DMS 273 (cell line): ENCODE results near the gene NUAK1.
"Not testable (repeated sequence)": the region's sequence is repeated elsewhere in the genome, so short reads cannot be mapped to it uniquely, and the experiment has no call there.

Experiments used
- DNase-seq: peaks from one replicate; lab custom pipeline; 2025; ENCODE audit not compliant: unreplicated experiment; lab: John Stamatoyannopoulos, UW

NUAK1 gene

DNA sequence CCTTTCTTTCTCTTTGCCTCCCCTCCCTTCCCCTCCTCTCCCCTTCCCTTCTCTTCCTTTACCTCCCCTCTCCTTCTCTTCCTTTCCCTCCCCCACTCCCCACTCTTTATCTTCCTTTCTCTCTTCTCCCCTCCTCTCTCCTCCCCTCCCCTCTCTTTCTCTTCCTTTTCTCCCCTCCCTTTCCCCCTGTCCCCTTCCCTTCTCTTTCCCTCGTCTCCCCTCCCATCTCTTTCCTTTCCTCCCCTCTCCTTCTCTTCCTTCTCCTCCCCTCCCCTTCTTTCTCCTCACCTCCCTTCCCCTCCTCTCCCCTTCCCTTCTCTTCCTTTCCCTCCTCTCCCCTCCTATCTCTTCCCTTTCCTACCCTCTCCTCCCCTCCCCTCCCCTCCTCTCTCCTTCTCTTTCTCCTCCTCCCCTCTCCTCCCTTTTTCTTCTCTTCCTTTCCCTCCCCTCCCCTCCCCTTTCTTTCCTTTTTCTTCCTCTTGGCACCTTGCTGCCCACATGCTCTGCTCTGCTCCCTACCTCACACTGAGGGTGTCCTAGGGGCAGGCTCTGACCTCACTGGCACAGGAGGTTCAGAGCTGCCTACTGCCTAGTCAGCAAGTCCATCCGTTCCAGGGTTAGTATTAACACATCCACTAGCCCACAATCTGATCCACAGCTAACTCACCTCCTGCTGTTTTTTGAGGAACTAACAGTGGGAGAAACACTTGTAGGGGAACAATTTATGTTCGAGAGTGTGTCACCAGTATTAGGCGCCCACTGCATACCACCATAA is 101.0 kb downstream of the NUAK1 start:
- DNase-seq = no peak

DNA sequence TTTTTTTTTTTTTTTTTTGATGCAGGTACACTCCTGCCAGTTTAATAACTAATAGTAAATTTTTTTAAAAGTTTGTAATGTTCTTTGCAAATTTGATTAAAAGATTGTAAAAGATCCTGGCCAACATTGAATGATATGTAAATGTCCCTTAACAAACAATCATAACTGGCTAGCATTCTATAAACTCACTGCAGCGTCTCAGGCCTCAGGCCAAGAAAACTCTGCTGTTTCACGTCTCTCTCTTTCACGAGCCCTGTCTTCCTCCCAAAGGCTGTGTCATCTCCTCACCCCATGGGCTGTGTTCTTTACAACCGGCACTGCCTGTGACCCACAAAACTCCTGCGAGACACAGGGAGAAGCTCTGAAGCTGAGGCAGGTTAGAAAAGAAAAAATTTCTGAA is 103.3 kb downstream of the NUAK1 start:
- no peak for DNase-seq

DNA sequence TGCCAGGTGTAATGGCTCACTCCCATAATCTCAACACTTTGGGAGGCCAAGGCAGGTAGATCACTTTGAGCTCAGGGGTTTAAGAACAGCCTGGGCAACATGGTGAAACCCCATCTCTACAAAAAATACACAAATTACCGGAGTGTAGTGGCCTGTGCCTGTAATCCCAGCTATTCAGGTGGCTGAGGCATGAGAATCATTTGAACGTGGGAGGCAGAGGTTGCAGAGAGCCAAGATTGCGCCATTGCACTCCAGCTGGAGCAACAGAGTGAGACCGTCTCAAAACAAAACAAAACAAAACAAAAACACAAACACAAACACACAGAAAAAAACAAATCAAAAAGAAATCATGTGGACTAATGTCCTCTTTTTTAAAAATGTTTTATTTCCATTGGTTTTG is 104.4 kb downstream of the NUAK1 start:
- no peak for DNase-seq

DNA sequence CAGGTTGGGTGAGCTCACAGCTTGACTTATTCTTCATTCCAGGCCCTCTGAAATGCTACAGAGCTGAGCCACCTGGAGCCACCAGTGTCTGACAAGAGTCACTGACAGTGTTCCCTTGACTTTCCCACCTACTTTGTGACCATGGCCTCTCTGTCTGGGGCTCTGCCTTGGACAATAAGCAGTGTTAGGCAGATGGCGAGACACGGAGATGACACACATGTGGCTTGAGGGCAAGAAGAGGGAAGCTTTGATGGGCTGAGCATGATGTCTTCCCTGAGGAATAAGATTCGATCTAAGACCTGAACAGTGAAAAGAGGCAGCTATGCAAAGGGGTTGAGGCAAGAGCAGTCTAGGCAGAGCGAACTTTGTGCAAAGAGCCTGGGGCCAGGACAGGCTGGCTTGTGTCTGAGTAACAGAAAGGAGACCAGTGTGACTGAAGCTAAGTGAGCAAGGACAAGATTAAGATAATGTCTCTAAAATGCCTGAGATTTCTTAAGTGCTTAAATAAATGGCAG is 105.5 kb downstream of the NUAK1 start:
- no peak for DNase-seq

DNA sequence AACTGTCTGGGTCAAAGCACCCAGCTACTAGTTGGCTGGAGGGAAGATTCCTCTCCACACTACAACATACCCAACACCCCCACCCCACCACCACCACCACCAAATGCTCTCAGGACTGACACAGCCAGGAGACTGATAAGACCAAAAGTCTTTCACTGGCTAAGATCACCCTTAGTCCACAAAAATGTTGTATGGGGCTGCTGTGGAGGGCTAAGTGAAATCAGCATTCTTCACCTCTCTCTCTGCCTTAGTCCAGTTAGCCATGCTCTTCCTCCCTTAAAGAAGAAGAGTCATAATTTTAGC is 106.2 kb downstream of the NUAK1 start:
- DNase-seq = no peak

DNA sequence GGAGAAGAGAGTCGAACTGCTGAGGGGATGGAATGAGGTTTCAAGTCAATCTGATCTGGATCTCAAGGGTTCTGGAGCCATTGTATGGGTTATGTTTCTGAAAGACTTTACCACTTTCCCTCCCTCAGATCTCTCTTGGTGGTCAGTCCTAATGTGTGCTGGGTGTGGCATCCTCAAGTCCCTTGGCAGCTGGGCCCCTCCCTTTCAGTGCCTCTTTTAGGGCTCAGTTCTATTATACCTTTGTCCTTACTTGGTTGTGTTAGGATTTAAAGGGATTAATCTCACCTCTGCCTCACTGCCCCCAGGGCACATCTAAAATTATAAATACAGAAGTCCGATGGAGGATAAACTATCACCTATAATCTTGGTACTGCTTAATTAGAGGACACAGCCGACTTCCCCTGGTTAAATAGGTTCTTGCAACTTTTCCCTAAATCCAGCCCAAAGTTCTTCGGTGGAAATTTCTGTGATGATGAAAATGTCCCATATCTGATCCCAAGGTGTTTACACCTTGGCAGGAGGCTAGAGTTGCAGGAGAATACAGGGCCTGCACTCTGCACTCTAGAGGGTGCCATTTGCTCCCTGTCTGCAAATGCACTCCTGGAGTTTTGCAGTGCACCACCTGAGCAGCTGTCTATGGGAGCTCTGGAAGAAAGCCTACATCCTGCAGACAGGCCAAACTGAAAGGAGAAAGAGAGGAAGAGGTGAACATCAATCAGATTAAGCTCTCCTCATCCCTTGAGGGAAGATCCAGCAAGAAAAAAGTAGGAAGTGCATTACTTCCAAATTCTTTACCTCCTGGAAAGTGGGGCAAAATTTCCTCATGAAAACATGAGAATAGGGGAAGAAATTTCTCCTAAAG is 106.8 kb downstream of the NUAK1 start:
- peak; percentile 2 for DNase-seq

DNA sequence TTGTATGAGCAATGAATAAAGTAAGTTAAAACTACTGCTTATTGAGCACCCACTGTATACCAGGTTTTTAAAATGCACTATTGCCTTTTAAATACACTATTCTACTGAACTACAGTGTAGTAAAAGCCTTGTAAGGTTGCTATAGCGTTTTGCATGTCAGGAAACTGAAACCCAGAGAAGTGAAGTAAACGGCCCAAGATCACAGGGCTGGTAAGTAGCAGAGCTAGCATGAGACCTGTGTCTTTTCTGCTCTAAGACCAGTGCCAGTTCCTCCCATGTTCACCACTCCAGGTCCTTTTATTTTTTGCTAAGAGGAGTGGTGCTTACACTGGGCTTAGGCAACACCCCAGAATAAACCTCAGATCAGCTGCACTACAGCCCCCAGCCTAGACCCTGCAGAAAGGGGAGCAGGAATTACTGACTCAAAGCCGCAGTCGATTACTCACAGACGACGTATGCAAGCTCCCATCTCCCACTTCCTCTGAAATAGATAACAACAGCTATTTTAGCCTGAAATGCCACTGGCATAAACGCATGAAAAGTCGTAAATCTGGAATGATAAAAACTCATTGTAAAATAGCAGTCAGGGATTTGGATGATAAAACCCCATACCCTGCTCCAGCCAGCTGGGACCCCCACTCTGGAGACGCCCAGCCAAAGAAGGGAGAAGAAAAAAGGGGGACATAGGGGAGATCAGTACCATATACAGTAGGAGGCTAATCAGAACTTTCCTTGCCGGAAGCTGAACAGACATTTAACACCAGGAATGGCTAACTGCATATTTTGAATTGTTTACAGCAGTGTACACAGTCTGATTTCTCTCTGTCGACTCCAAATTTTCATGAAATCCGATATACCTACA is 108.3 kb downstream of the NUAK1 start:
- no peak for DNase-seq

DNA sequence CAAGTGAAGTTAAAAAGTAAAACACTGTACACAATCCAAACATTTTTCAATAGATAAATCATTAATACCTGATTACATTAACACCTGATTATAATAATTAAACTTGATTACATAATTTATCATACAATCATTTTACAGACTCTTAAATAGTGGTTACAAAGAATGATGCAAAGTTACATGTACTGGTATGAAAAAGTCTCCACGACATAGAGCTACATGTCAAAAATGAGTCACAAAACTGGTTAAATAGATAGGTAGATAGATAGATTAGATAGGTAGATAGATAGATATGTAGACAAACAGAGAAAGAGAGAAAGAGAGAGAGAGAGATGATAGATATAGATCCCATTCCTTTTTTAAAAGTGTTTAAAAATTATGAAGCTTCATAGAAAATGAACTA is 109.2 kb downstream of the NUAK1 start:
- no peak for DNase-seq

DNA sequence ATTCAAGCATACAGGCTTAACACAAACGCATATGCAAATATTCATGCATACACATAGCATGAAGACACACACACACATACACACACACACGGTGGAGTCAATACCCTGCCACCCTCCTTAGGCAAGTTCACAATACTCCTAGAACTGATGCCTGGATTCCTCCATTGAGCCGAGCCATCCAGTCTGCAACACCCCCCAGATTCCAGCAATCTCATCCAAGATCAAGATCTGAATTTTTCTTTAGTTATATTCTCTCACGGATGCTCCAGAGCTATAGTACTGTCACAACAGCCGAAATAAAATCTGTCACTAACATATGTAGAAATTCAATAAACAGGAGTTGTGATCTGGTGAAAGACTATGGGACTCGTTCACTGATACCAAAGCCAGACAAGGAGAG is 110.8 kb downstream of the NUAK1 start:
- no peak for DNase-seq

DNA sequence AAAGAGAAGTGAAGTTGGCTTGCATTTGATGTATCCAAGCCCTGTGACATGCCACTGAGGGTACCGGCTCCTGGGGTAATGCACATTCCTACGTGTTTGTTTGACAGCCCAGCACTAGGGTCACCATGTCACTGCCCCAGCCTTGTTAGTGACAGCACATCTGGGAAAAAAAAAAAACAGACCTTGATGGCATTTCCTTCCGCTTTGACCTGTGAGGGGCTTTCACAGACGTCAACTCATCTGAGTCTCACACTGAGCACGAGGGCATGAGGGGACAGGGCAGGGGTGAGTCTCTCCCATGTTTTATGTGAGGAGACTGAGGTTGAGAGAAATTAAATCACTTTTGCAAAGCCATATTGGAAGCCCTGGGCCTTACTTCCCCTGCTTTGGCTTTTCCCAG is 111.5 kb downstream of the NUAK1 start:
- no peak for DNase-seq

DNA sequence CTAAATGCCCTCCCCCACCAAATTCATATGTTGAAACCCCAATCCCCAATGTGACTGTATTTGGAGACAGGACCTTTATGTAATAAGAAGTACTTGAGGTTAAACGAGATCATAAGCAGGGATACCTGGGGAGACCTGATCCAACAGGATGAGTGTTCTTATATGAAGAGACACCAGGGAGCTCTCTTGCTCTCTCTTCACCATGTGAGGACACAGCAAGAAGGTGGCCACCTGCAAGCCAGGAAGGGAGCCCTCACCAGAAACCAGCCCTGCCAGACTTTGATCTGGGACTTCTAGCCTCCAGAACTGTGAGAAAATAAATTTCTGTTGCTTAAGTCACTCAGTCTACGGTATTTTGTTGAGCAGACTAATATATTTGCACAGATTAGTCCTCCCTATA is 113.6 kb downstream of the NUAK1 start:
- DNase-seq = no peak

DNA sequence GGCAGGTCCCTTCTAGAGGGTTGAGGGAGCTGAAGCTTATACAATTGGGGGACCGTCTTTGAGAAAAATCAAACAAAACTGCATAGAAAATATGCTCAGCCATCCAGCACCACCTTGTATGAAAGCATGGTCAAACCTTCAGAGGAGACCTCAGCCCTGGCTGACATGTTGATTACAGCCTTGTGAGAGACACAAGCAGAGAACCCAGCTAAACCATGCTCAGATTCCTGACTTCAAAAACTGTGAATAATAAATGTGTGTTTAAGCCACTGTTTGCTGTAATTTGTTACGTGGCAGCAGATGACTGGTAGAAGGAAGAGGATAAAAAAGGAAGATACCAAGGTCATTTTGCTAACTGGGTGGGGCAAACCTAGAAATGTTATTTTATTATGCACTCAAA is 115.7 kb downstream of the NUAK1 start:
- no peak for DNase-seq

DNA sequence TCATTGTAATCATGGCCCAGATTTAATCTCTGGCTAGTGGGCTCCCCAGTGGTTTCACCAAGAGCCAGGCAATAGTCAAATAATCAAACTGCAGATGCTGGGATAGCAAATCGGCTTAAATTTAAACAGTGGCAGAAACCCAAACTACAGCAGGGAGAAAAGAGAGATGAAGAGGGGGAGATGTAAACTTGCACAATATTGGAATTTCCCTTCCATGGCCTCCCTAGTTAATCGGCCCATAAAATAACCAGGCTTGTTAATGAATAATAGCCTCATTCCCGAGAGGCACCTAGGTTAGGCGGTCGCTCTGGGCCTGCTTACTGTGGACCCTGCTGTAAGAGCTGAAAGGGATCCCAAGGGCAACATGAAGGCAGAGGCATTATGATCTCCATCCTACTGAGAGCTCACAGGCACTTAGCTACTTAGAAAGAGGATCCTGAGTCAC is 116.2 kb downstream of the NUAK1 start:
- DNase-seq = no peak

DNA sequence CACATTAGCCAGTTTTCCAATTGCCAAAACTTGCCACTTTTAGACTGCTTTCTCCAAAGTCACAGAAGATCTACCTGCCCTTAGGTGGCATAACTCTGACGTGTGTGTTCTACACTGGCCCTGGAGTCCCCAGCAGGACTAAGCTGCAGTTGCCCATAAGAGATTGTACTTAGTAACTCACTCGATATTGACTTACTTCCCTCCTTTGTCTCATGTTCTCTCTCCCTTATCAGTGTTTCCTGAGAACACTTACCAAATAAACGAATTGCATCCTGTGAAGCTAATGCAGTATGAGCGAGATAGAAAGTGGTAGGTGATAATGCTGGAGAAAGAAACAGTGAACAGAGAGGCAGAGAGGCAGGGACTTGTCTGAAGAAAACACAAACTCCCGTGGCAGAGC is 117.2 kb downstream of the NUAK1 start:
- DNase-seq = no peak

DNA sequence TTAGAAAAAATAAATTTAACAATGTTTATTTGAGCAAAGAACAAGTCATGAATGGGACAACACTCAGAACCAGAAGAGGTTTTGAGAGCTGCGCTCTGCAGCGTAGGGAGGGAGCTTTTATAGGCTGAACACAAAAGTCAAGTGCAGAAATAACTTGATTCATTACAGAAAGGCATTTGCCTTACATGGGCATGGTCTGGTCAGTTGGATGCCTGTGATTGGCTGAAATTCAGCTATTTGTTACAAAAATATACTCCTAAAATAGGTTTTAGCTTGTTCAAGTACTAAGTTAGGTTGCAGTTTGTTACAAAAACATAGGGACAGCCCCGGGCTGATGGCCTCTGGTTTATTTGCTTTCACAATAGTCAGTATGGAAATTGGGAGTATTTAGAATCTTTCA is 118.0 kb downstream of the NUAK1 start:
- DNase-seq = no peak

DNA sequence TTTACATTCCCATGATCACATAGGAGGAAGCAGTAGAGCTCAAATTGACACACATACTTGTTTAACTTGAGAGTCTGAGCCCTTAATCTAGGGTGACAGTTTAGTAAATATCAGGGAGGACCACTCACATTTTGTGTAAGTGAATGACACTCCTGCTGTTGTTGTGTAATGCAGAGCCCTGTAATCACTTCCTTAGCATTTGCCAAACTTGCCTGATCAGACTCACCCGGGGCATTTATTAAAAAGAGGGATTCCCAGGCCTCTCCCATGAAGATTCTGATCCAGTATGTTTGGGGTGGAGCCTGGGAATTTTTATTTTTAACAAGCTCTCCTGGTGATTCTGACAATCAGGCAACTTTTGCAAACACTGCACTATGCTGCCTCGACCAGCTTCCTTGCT is 119.6 kb downstream of the NUAK1 start:
- DNase-seq = no peak

DNA sequence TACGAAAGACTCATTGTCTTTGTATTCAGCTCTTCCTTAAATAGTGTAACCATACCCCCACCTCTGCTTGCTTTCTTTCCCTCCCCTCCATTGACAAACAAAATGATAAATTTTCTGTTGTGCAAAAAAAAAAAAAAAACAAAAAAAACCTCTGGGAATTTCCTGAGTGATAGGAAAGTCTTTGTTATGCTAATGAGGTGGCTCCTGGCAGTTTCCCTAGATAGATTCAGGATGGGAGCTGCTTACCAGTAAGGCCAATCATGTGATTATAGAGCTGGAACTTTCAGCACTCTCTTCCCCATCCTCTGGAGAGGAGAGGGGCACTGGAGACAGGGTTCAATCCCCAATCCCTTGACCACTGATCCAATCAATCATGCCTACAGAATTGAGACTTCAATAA is 120.5 kb downstream of the NUAK1 start:
- DNase-seq = no peak

DNA sequence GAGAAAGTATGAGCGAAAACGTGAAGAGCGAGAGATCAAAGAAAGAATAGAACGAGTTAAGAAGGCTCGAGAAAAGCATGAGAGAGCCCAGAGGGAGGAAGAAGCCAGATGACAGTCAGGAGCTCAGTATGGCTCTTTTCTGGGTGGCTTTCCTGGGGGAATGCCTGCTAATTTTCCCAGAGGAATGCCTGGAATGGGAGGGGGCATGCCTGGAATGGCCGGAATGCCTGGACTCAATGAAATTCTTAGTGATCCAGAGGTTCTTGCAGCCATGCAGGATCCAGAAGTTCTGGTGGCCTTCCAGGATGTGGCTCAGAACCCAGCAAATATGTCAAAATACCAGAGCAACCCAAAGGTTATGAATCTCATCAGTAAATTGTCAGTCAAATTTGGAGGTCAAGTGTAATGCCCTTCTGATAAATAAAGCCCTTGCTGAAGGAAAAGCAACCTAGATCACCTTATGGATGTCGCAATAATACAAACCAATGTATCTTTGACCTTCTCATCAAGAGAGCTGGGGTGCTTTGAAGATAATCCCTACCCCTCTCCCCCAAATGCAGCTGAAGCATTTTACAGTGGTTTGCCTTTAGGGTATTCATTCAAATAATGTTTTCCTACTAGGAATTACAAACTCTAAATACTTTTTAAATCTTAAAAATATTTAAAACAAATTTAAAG is 122.0 kb downstream of the NUAK1 start:
- DNase-seq = not testable (repeated sequence)

DNA sequence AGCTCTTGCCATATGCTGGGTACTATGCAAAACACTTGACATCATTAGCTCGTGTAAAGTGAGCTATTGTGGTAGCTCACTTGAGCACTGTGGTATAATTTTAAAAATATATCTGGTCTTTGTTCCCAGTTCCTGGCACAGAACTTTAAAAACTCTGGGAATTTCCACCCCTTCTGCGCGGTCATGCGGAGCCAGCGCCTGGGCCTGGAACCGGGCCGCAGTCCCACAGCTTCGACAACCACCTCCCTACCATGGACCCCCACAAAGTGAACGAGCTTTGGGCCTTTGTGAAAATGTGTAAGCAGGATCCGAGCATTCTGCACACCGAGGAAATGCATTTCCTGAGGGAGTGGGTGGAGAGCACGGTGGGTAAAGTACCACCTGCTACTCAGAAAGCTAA is 123.1 kb downstream of the NUAK1 start:
- DNase-seq = no peak

DNA sequence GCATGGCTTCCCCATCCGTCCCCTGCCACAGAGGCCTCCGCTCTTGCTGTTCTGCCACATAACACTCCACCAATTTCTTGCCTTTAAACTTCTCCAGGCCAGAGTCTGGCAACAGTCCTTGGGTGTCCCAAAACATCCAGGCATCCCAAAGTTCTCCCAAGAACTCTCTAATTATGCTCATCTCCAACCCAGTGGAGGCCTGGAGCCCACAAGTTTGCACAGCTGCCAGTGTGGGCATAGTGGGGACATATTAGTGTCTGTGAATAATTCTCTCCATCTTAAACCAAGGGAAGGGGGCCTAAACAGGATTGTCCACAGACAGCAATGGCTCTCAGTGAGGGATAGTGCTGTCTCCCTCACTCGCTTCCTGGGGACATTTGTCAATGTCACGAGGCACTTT is 124.8 kb downstream of the NUAK1 start:
- no peak for DNase-seq
